ENCODE results near the gene OR3A3. TPM values are rescaled to one million over a fixed set of nuclear protein-coding genes. Genes with fewer than 3 reads are reported as not detected.

The OR3A3 gene
- polyA plus RNA-seq, 1 experiment, result not detected

Small RNA genes within 50 kb of the gene (small RNA-seq; reads per million reads assigned to genes)
- not detected for gene OR1AC1P (ENCODE audit: insufficient read length, low read depth, low replicate concordance)

Other genes with a start within 250 kb of the OR3A3 start
- gene OR1A2, start 213.9 kb upstream of the OR3A3 start, polyA plus RNA-seq (2011; rRNA removed), result not detected in 2 replicates
- gene OR1A1, start 203.7 kb upstream of the OR3A3 start, polyA plus RNA-seq (2011; rRNA removed), result not detected in 2 replicates
- gene OR3A1, start 113.0 kb upstream of the OR3A3 start, polyA plus RNA-seq (2011; rRNA removed), result not detected in 2 replicates
- not detected in 2 replicates for gene OR3A2, start 25.1 kb upstream of the OR3A3 start, polyA plus RNA-seq (2011; rRNA removed)
- not detected in 2 replicates for gene OR1E1, start 13.0 kb upstream of the OR3A3 start, polyA plus RNA-seq (2011; rRNA removed)
- not detected in 2 replicates for gene OR1E2, start 22.5 kb downstream of the OR3A3 start, polyA plus RNA-seq (2011; rRNA removed)
- gene SPATA22, start 60.4 kb downstream of the OR3A3 start, polyA plus RNA-seq (2011; rRNA removed), result not detected in 2 replicates
- gene ASPA, start 64.6 kb downstream of the OR3A3 start, polyA plus RNA-seq (2011; rRNA removed), result 0.15 TPM in 1 of 2 replicates, not detected in the other
- gene TRPV3, start 146.4 kb downstream of the OR3A3 start, polyA plus RNA-seq (2011; rRNA removed), result 0.54 and 0.56 TPM in 2 replicates
- 1.6 and 1.7 TPM in 2 replicates for gene TRPV1, start 198.0 kb downstream of the OR3A3 start, polyA plus RNA-seq (2011; rRNA removed)
- 4.5 and 5.6 TPM in 2 replicates for gene SHPK, start 224.9 kb downstream of the OR3A3 start, polyA plus RNA-seq (2011; rRNA removed)
- gene CTNS, start 225.4 kb downstream of the OR3A3 start, polyA plus RNA-seq (2011; rRNA removed), result 4.9 and 5.0 TPM in 2 replicates